GM23338 (cell line): Measurements from ENCODE around the gene SLC35E2B. TPM values are rescaled to one million over a fixed set of nuclear protein-coding genes. Genes with fewer than 3 reads are reported as not detected.

ENCODE experiments used
- ATAC-seq: fragments of 200-7000 bp; cut with Tn5 transposase; 3 replicates; pipeline ENCODE4 v1.9.1; 2020
- DNase-seq: peaks from one replicate; pipeline ENCODE4 v3.0.0-alpha.2; 2015; ENCODE audit warnings: low spot score
- H2AFZ ChIP-seq: fragments of 200-600 bp; sonication (generic); 2 replicates; pipeline ENCODE4 v1.8.0; 2016; ENCODE audit warnings: antibody characterized with exemption, mild to moderate bottlenecking, moderate library complexity
- H3F3A ChIP-seq: fragments of 200-600 bp; sonication (generic); replicated peaks from 2 replicates; pipeline ENCODE4 v1.8.0; 2017; ENCODE audit warnings: antibody characterized with exemption, mixed run types, low read depth
- H3K27ac ChIP-seq: fragments of 200-600 bp; sonication (generic); 2 replicates; pipeline ENCODE4 v1.6.1; 2016; ENCODE audit warnings: low read depth
- H3K27me3 ChIP-seq: fragments of 200-600 bp; sonication (generic); 2 replicates; pipeline ENCODE4 v1.8.0; 2016; ENCODE audit warnings: mild to moderate bottlenecking, mixed run types, moderate library complexity; ENCODE audit not compliant: insufficient read depth
- H3K36me3 ChIP-seq: fragments of 200-600 bp; sonication (generic); 2 replicates; pipeline ENCODE4 v1.8.0; 2016; ENCODE audit warnings: mild to moderate bottlenecking; ENCODE audit not compliant: insufficient read depth
- H3K4me1 ChIP-seq: fragments of 200-600 bp; sonication (generic); 2 replicates; pipeline ENCODE4 v1.8.0; 2016; ENCODE audit warnings: mild to moderate bottlenecking, moderate library complexity; ENCODE audit not compliant: insufficient read depth
- H3K4me2 ChIP-seq: fragments of 200-600 bp; sonication (generic); 2 replicates; pipeline ENCODE4 v1.7.1; 2017; ENCODE audit warnings: mixed run types
- H3K4me3 ChIP-seq: fragments of 200-600 bp; sonication (generic); 2 replicates; pipeline ENCODE4 v1.6.1; 2016; ENCODE audit warnings: mixed run types
- H3K79me2 ChIP-seq: fragments of 200-600 bp; sonication (generic); replicated peaks from 2 replicates; pipeline ENCODE4 v1.8.0; 2017; ENCODE audit warnings: mild to moderate bottlenecking; ENCODE audit not compliant: insufficient read depth
- H3K9me2 ChIP-seq: fragments of 200-600 bp; sonication (generic); 2 replicates; pipeline ENCODE4 v1.8.0; 2017; ENCODE audit not compliant: insufficient read depth
- H4K20me1 ChIP-seq: fragments of 200-600 bp; sonication (generic); replicated peaks from 2 replicates; pipeline ENCODE4 v1.8.0; 2017; ENCODE audit warnings: mild to moderate bottlenecking; ENCODE audit not compliant: insufficient read depth
- H3K27ac Mint-ChIP-seq: 2 replicates; pipeline ENCODE4 v1.8.0; 2020; ENCODE audit warnings: inconsistent platforms, mild to moderate bottlenecking, moderate library complexity, mixed read lengths
- H3K27me3 Mint-ChIP-seq: 3 replicates; pipeline ENCODE4 v1.8.0; 2022; ENCODE audit warnings: low read depth, mild to moderate bottlenecking, moderate library complexity, mixed read lengths, inconsistent platforms; ENCODE audit not compliant: insufficient read depth, poor library complexity
- H3K36me3 Mint-ChIP-seq: 3 replicates; pipeline ENCODE4 v1.8.0; 2021; ENCODE audit warnings: low read depth, mild to moderate bottlenecking, inconsistent platforms, moderate library complexity, mixed read lengths
- H3K4me1 Mint-ChIP-seq: 3 replicates; pipeline ENCODE4 v1.8.0; 2020; ENCODE audit warnings: mild to moderate bottlenecking, inconsistent platforms, mixed read lengths
- H3K4me3 Mint-ChIP-seq: 3 replicates; pipeline ENCODE4 v1.8.0; 2021; ENCODE audit warnings: moderate library complexity, mild to moderate bottlenecking, inconsistent platforms, mixed read lengths
- H3K9me3 Mint-ChIP-seq: 3 replicates; pipeline ENCODE4 v1.8.0; 2020; ENCODE audit warnings: moderate library complexity, mild to moderate bottlenecking, inconsistent platforms, mixed read lengths
- EZH2 ChIP-seq: fragments of 200-600 bp; sonication (generic); IDR thresholded peaks from one replicate; pipeline ENCODE4 v1.8.0; 2017; ENCODE audit warnings: antibody characterized with exemption, mild to moderate bottlenecking, low read depth; ENCODE audit not compliant: unreplicated experiment
- EZH2phosphoT487 ChIP-seq: fragments of 200-600 bp; sonication (generic); IDR thresholded peaks from one replicate; pipeline ENCODE4 v1.8.1; 2018; ENCODE audit warnings: antibody characterized with exemption; ENCODE audit not compliant: unreplicated experiment
- JUNB ChIP-seq: IDR thresholded peaks from one replicate; pipeline ENCODE4 v1.6.1; 2016; ENCODE audit warnings: antibody characterized with exemption; ENCODE audit not compliant: unreplicated experiment
- NANOG ChIP-seq: IDR thresholded peaks from 2 replicates; pipeline ENCODE4 v1.6.1; 2016; ENCODE audit warnings: antibody characterized with exemption, borderline replicate concordance
- POLR2AphosphoS5 ChIP-seq: IDR thresholded peaks from 2 replicates; pipeline ENCODE4 v1.6.1; 2016; ENCODE audit warnings: antibody characterized with exemption, low read depth
- ZNF114 ChIP-seq: fragments of 250-450 bp; sonication (Bioruptor Pico); IDR thresholded peaks from 2 replicates; pipeline ENCODE4 v1.5.0; 2020; ENCODE audit warnings: mild to moderate bottlenecking, moderate library complexity
- ZNF331 ChIP-seq: fragments of 250-450 bp; sonication (Bioruptor Pico); IDR thresholded peaks from 2 replicates; pipeline ENCODE4 v1.5.0; 2020; ENCODE audit warnings: low read depth, mild to moderate bottlenecking, moderate library complexity
- polyA plus RNA-seq: library from polyadenylated mRNA; unstranded; fragments of >200 nt; fragmentation: Nextera tagmentation; extraction: Ambion mirVana; gene quantifications from 2 replicates; pipeline ENCODE4 v1.2.1, GENCODE V29; 2016
- total RNA-seq: library from RNA; depleted of rRNA; stranded (reverse); fragments of >200 nt; shearing (Covaris generic); gene quantifications from 2 replicates; pipeline ENCODE4 v1.2.3, GENCODE V29; 2014
- TF ChIP-seq, protein P1 (sequence below), 2 experiments: fragments of 200-600 bp in 1 of 2; sonication (generic) in 1 of 2; conservative IDR thresholded peaks; 2 replicates each; pipeline versions ENCODE4 v1.5.1 to v1.6.1; 2016 to 2017; ENCODE audit warnings: antibody characterized with exemption in 2 of 2, low read depth in 2 of 2, mild to moderate bottlenecking in 2 of 2, moderate library complexity in 1 of 2
- TF ChIP-seq, protein P2 (sequence below): IDR thresholded peaks from 2 replicates; pipeline ENCODE4 v1.6.1; 2016; ENCODE audit warnings: antibody characterized with exemption

The SLC35E2B gene
- total and polyA plus RNA-seq, 2 experiments from 2014 or later = 16.8 to 63.0 TPM

DNA sequence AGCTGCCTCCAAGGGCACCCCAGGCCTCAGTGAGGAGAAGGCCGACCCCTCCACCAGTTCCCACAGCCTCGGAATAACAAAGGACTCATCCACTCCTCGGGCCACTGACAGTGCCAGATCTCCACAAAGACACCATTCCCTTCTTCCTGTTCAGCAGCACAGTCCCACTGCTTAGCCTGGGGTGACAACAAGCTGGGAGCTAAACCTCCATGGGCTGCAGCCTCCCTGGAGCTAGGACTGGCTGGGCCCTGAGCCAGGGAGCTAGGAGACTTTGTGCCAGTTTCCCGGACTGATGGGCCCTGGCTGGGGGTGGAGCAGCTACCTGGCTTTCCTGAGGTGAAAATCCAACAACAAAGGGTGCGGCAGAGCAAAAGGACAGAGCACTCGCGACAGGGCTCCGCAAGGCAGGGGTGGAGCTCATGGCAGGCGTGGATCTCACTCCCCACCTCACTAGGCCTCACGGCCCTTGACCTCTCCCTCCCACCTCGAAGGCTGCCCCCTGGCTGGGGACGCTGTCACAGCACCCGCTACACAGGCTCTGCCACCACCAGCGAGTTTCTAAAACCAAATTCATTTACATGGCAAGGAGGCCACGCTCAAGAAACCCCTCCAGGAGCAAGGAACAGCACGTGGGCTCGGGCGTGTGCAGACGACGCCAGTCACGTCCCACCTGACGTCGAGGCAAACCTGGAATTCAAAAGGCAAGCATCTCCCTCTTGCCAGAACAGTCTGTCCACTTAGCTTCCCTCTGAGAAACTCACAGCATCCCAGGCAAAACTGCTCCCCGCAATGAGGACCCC lies 13.8 kb downstream of the SLC35E2B start:
- peak overlapping the region; percentile 51; the same call in 1 of the 2 replicates for H3K4me2 ChIP-seq
- no peaks in the 10 kb centered on the region for H3K27me3 ChIP-seq
- peaks cover 9% of the 10 kb centered on the region for H3K36me3 Mint-ChIP-seq
- DNase-seq = peak; percentile 70
- ATAC-seq = peak; percentile 72
- peaks cover 11% of the 10 kb centered on the region; the same call in 1 of the 2 replicates for H3F3A ChIP-seq
- H3K79me2 ChIP-seq = peaks cover 60% of the 10 kb centered on the region
- peak overlapping the region; percentile 80; the same call in 1 of the 2 replicates for H3K27ac ChIP-seq
- H3K4me3 Mint-ChIP-seq = peak overlapping the region; percentile 16; the same call in 1 of the 3 replicates
- H3K4me1 ChIP-seq = peaks cover 3% of the 10 kb centered on the region
- no peaks in the 10 kb centered on the region for H3K9me2 ChIP-seq
- no peak for TF ChIP-seq EZH2phosphoT487
- TF ChIP-seq, protein P1, sequence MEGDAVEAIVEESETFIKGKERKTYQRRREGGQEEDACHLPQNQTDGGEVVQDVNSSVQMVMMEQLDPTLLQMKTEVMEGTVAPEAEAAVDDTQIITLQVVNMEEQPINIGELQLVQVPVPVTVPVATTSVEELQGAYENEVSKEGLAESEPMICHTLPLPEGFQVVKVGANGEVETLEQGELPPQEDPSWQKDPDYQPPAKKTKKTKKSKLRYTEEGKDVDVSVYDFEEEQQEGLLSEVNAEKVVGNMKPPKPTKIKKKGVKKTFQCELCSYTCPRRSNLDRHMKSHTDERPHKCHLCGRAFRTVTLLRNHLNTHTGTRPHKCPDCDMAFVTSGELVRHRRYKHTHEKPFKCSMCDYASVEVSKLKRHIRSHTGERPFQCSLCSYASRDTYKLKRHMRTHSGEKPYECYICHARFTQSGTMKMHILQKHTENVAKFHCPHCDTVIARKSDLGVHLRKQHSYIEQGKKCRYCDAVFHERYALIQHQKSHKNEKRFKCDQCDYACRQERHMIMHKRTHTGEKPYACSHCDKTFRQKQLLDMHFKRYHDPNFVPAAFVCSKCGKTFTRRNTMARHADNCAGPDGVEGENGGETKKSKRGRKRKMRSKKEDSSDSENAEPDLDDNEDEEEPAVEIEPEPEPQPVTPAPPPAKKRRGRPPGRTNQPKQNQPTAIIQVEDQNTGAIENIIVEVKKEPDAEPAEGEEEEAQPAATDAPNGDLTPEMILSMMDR (conservative IDR thresholded peaks at IDR 0.05; ENCODE audit: low read depth in 2 of 2) = peak; percentile 50 to 62
- TF ChIP-seq ZNF114 = no peak
- TF ChIP-seq EZH2 = no peak
- TF ChIP-seq JUNB = no peak
- peaks cover 15% of the 10 kb centered on the region for H3K27me3 Mint-ChIP-seq
- H3K36me3 ChIP-seq = no peaks in the 10 kb centered on the region
- H2AFZ ChIP-seq = no peak overlapping the region
- H3K27ac Mint-ChIP-seq = peak overlapping the region; percentile 94
- peaks cover 17% of the 10 kb centered on the region; the same call in 1 of the 2 replicates for H4K20me1 ChIP-seq
- H3K4me3 ChIP-seq = no peak overlapping the region
- peaks cover 33% of the 10 kb centered on the region for H3K4me1 Mint-ChIP-seq
- H3K9me3 Mint-ChIP-seq = no peaks in the 10 kb centered on the region

DNA sequence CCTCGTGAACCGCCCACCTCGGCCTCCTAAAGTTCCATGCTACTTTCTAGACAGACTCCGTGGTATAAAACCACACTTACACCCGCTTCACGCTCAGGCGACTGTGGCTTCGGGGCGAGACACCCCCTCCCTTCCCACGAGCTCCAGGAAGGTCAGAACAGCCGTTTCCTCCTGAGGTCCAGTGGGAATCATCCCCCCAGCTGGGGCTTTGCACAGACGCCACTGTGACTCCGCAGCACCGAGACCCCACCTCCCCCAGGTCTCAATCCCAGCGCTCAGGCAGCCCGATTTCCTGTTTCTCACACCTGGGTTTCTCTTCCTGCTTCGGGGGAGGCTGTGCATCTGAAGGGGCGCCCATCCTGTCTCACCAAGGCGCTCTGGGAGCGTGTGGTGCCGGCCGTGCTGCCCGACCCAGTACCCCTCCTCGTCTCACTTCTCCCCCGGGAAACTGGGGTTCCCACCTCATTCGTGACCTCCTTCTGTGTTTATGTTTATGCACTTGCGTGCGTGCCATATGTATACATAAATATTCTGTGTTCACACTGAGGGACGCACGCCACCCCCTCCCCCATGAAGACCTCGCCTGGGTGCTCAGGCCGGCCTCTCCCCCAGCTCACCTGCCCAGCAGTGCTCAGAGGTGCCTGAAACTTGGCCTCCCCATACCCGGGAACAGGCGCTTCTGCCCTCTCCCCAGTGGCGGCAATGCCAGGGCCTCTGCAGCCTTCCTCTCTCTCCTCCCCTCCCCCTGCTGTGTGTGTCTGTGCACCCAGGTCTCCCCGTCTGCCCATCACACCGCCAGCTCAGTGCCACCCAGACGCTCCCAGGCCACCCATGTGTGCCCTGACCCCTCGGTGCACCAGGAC lies 14.6 kb downstream of the SLC35E2B start:
- H2AFZ ChIP-seq = no peak overlapping the region
- no peak overlapping the region for H3K4me3 ChIP-seq
- Mint-ChIP-seq H3K9me3 (no peaks in the 10 kb centered on the region), H3K36me3 (peaks cover 14% of the 10 kb centered on the region), H3K27ac (peak overlapping the region; percentile 94), H3K4me3 (no peak overlapping the region; the same call in 2 of the 3 replicates), H3K27me3 (peaks cover 15% of the 10 kb centered on the region), H3K4me1 (peaks cover 24% of the 10 kb centered on the region)
- peak overlapping the region; percentile 80; the same call in 1 of the 2 replicates for H3K27ac ChIP-seq
- H3K36me3 ChIP-seq = no peaks in the 10 kb centered on the region
- ATAC-seq = peak; percentile 10; the same call in 1 of the 3 replicates
- peaks cover 15% of the 10 kb centered on the region; the same call in 1 of the 2 replicates for H4K20me1 ChIP-seq
- no peaks in the 10 kb centered on the region; the same call in 1 of the 2 replicates for H3K4me1 ChIP-seq
- peaks cover 8% of the 10 kb centered on the region; the same call in 1 of the 2 replicates for H3F3A ChIP-seq
- H3K79me2 ChIP-seq = peaks cover 54% of the 10 kb centered on the region
- 0 out of 2 replicates have a peak overlapping the region, but pooled peaks have one; percentile 38 for H3K4me2 ChIP-seq
- peak; percentile 31 for DNase-seq
- no peaks in the 10 kb centered on the region for H3K9me2 ChIP-seq
- no peaks in the 10 kb centered on the region for H3K27me3 ChIP-seq
- TF ChIP-seq POLR2AphosphoS5 = no peak
- no peak for TF ChIP-seq ZNF114
- TF ChIP-seq, protein P2, sequence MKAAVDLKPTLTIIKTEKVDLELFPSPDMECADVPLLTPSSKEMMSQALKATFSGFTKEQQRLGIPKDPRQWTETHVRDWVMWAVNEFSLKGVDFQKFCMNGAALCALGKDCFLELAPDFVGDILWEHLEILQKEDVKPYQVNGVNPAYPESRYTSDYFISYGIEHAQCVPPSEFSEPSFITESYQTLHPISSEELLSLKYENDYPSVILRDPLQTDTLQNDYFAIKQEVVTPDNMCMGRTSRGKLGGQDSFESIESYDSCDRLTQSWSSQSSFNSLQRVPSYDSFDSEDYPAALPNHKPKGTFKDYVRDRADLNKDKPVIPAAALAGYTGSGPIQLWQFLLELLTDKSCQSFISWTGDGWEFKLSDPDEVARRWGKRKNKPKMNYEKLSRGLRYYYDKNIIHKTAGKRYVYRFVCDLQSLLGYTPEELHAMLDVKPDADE = no peak
- TF ChIP-seq ZNF331 (CRISPR knock-in tag) = no peak
- TF ChIP-seq NANOG = no peak
